ENCODE measurements around the gene C16orf95.

GRCh38 chr16:87340198-87340597, 23.0 kb upstream of the C16orf95 start:
- TF ChIP-seq CTCF (conservative IDR thresholded peaks at IDR 0.05; ENCODE audit: low read depth, low read length) (no peak), RFX5 (IDR thresholded peaks at IDR 0.05; ENCODE audit: low read depth, low read length) (no peak), POLR2A (IDR thresholded peaks at IDR 0.05; ENCODE audit: low read depth, low read length) (no peak), RCOR1 (IDR thresholded peaks at IDR 0.05; ENCODE audit: insufficient replicate concordance, low read length) (no peak), NFE2L2 (IDR thresholded peaks at IDR 0.05; ENCODE audit: low read depth, low read length) (no peak), RAD21 (IDR thresholded peaks at IDR 0.05; ENCODE audit: low read length) (no peak), MXI1 (IDR thresholded peaks at IDR 0.05; ENCODE audit: borderline replicate concordance, low read depth, low read length) (no peak), BHLHE40 (IDR thresholded peaks at IDR 0.05; ENCODE audit: low read depth, low read length) (no peak), ELK1 (IDR thresholded peaks at IDR 0.05; ENCODE audit: borderline replicate concordance, low read depth, low read length) (no peak), CHD1 (IDR thresholded peaks at IDR 0.05; ENCODE audit: low read depth, low read length) (no peak), CEBPB (IDR thresholded peaks at IDR 0.05; ENCODE audit: low read depth, low read length) (no peak), USF2 (IDR thresholded peaks at IDR 0.05; ENCODE audit: low read depth, low read length) (no peak), MAZ (IDR thresholded peaks at IDR 0.05; ENCODE audit: borderline replicate concordance, low read depth, low read length) (no peak)

Measured in IMR-90 (cell line).